ENCODE data around the gene SMLR1. TPM values are rescaled to one million over a fixed set of nuclear protein-coding genes. Genes with fewer than 3 reads are reported as not detected.

Gene SMLR1
- total and polyA plus RNA-seq, 12 donors = 0.08 to 3.9 (median 0.42) TPM; not detected in 3

DNA sequence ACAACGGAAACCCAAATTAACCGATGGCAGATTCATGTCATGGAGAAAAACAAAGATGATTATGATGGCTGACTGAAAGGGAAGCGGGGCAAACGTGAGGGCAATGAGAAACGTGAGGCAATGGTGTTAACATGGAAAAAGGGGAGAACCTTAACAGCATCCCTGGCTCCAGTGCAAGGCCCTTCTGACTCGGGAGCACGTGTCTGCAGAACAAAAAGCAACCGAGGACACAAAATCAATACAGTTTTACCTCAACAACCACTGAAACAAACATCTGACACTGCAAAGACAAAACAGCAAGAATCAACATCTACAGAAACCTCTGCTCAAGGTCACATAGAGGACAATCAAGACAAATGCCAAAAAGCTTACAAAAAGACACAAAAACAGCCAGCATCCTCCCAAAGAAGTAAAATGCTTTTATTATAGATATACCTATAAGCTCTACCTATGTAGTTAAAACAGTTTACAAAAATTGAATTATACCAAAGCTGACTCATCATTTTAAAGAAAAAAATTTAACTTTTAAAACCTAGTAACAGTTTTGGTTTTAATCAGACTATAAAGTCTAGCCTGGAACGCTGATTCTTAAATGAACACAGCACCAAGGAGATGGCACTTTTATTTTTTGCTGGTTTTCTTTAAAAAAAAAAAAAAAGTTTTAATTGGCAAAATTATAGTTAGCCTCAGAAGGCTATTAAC is 43.1 kb downstream of the SMLR1 start:
- Histone ChIP-seq H3K27ac (no peak overlapping the region), H3K4me1 (replicated peaks in 1 of 2) (no peaks in the 10 kb centered on the region), H3K36me3 (replicated peaks in 1 of 2) (peaks cover 0 to 8% of the 10 kb centered on the region in 2 donors), H3K27me3 (no peaks in the 10 kb centered on the region), H3K4me3 (no peak overlapping the region), H3K9me3 (replicated peaks in 1 of 3) (no peaks in the 10 kb centered on the region)
- WGBS, 4 donors = 85 to 92% (median 90%) methylated on average over 9 of the region's 9 CpGs
- TF ChIP-seq, protein P1, sequence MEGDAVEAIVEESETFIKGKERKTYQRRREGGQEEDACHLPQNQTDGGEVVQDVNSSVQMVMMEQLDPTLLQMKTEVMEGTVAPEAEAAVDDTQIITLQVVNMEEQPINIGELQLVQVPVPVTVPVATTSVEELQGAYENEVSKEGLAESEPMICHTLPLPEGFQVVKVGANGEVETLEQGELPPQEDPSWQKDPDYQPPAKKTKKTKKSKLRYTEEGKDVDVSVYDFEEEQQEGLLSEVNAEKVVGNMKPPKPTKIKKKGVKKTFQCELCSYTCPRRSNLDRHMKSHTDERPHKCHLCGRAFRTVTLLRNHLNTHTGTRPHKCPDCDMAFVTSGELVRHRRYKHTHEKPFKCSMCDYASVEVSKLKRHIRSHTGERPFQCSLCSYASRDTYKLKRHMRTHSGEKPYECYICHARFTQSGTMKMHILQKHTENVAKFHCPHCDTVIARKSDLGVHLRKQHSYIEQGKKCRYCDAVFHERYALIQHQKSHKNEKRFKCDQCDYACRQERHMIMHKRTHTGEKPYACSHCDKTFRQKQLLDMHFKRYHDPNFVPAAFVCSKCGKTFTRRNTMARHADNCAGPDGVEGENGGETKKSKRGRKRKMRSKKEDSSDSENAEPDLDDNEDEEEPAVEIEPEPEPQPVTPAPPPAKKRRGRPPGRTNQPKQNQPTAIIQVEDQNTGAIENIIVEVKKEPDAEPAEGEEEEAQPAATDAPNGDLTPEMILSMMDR (IDR thresholded peaks at IDR 0.05) = no peak
- intact Hi-C loops (cut with DNase I) = no loop called here
- no peak for DNase-seq

DNA sequence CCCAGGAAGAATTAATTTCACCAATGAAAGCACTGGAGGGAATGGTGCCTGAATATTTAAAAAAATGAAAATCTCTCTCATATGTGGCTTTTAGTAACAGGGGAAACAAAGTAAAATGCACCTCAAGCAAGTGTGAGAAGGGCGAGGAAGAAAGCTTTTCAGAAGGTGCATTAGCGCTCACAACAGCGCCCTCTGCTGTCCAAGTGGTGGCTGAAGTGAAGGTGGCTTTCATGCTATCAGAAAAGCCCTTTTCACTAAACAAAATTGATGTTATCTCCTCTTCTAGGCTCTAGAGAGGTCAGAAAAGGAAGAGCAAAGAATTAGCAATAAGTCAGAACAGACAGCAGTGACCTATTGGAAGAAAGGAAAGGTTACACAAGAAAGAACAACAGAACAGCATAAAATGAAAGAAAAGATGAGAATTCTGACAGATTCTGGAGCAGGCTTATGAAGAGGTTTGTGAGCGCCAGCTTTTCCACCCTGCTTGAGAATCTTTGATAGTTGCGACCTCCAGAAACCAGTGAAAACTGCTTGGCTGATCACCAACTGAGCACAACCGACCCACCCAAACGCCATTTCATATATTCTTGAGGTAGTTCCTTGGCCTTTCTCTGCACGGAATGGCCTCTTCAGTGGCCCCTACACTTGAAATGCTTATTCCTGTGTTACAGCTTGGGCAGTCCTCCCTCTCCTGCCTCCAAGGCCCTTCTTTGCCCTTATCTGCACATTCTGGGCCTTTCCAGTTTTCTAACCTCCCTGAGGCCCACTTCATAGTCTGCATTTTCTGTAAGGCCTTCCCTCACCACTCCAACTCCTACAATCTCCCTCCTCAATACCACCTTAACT is 45.3 kb downstream of the SMLR1 start:
- H3K4me3 ChIP-seq = no peak overlapping the region
- H3K9me3 ChIP-seq (replicated peaks in 1 of 3) = no peaks in the 10 kb centered on the region
- DNase-seq = peak; percentile 47 to 90 (median 69)
- no peak overlapping the region for H3K27ac ChIP-seq
- no peaks in the 10 kb centered on the region for H3K27me3 ChIP-seq
- no peaks in the 10 kb centered on the region for H3K36me3 ChIP-seq (replicated peaks in 1 of 2)
- 67 to 74% (median 69%) methylated on average over 8 of the region's 8 CpGs for WGBS, 4 donors
- intact Hi-C loops (cut with DNase I) = no loop called here
- no peaks in the 10 kb centered on the region for H3K4me1 ChIP-seq (replicated peaks in 1 of 2)
- no peak for TF ChIP-seq POLR2A (IDR thresholded peaks at IDR 0.05)
- TF ChIP-seq, protein P1 (IDR thresholded peaks at IDR 0.05) = peak; percentile 41 to 87 (median 74)

DNA sequence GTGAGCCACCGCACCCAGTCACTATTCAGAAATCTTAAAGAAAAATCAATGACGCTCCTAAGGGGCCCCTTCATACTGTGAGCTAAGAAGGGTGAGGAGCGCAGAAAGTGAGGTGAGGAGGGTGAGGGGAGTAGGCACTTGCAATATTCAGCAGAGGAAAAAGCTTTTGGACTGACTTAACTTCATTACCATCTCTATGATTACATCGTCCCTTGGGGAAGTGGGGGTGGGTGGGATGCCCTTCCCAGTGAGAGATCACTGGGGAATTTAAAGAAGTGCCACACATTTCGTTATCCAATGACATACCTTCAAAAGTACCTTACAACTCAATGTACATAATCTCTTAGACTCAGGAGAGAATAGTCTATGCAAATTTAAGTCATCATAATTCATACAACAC is 46.5 kb downstream of the SMLR1 start:
- 92 to 97% (median 96%) methylated on average over 5 of the region's 5 CpGs for WGBS, 4 donors
- Histone ChIP-seq H3K27me3 (no peaks in the 10 kb centered on the region), H3K27ac (no peak overlapping the region), H3K4me3 (no peak overlapping the region), H3K36me3 (replicated peaks in 1 of 2) (no peaks in the 10 kb centered on the region), H3K4me1 (replicated peaks in 1 of 2) (no peaks in the 10 kb centered on the region), H3K9me3 (replicated peaks in 1 of 3) (no peaks in the 10 kb centered on the region)
- TF ChIP-seq POLR2A (IDR thresholded peaks at IDR 0.05) = no peak
- TF ChIP-seq, protein P1 (IDR thresholded peaks at IDR 0.05) = no peak
- intact Hi-C loops (cut with DNase I) = no loop called here
- no peak for DNase-seq

DNA sequence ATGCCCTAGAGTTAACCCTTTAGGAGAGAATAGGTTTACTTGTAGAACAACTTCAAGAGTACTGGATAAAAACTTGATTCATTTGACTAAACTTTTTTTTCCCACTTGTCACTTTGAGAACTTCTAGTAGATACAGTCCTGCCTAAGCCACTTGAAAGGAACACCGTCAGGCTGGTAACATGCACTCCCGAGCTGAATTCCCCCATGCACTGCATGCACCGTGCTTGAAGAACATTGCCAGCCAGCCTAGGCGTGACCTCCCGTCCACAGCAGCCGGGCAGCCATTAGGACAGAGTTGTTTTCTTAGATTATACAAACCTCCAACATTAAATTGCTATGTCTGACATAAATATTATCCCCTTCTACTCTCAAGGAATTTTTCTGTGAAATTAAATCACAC is 52.6 kb downstream of the SMLR1 start:
- no peaks in the 10 kb centered on the region for H3K9me3 ChIP-seq (replicated peaks in 1 of 3)
- TF ChIP-seq, protein P1 (IDR thresholded peaks at IDR 0.05) = no peak
- no peak for TF ChIP-seq POLR2A (IDR thresholded peaks at IDR 0.05)
- 87 to 95% (median 92%) methylated on average over 6 of the region's 6 CpGs for WGBS, 4 donors
- no peak overlapping the region for H3K4me3 ChIP-seq
- H3K27me3 ChIP-seq = no peaks in the 10 kb centered on the region
- H3K4me1 ChIP-seq (replicated peaks in 1 of 2) = no peaks in the 10 kb centered on the region
- intact Hi-C loops (cut with DNase I) = loop anchor here in 1 of 2 donors (10.0 kb wide), 1 partner anchor 655 kb away; no protein-coding TSS in a partner anchor
- no peak for DNase-seq
- H3K36me3 ChIP-seq (replicated peaks in 1 of 2) = no peaks in the 10 kb centered on the region
- no peak overlapping the region for H3K27ac ChIP-seq

Measured in adrenal gland (tissue), 12 donors.